HG03175 (cell line): Measurements from ENCODE around the gene CGAS.
"Not testable (repeated sequence)": the region's sequence is repeated elsewhere in the genome, so short reads cannot be mapped to it uniquely, and the experiment has no call there.

Source experiments
- ATAC-seq: cut with Tn5 transposase; IDR thresholded peaks from one replicate; pipeline ENCODE4 v1.9.1; 2021; ENCODE audit warnings: mild to moderate bottlenecking, moderate library complexity; ENCODE audit not compliant: unreplicated experiment

CGAS gene

GRCh38 chr6:73452107-73452461 is at the start of gene CGAS:
Gene CGAS (minus strand): TSS chr6:73452297. CDS start chr6:73452181, 116 bp downstream.
- peak; percentile 58 for ATAC-seq

DNA sequence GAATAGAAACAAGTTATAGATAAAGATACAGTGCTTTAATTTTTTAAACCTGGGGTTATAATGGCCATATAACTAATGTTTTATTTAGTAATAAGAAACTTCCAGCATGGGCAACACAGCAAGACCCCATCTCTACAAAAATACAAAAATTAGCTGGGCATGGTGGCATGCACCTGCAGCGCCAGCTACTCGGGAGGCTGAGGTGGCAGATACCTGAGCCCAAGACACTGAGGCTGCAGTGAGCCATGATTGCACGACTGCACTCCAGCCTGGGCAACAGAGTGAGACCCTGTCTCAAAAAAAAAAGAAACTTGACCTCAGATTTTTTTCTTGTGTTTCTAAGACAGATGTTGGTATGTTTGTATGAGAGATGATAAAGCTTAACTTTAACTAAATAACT is 45.8 kb upstream of the CGAS start:
- ATAC-seq: no peak

- no peak for ATAC-seq
These were observed 39.3 kb upstream of the CGAS start for GRCh38 chr6:73491377-73491776.

GRCh38 chr6:73487473-73487872 is 35.4 kb upstream of the CGAS start:
- ATAC-seq: no peak

DNA sequence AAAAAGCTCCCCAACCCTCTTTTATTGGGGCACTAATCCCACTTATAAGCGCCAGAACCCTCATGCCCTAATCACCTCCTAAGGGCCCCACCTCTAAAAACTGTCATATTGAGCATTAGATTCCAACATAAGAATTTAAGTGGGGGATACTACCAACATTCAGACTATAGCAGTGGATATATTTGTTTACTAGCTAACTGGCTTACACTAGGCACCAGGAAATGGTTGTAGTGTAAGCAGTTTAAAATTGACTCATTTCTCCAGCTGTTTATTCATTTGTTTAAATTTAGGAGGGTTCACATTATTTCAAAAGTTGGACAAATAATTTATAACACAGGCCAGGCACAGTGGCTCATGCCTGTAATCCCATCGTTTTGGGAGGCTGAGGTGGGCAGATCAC is 32.3 kb upstream of the CGAS start:
- ATAC-seq: no peak

DNA sequence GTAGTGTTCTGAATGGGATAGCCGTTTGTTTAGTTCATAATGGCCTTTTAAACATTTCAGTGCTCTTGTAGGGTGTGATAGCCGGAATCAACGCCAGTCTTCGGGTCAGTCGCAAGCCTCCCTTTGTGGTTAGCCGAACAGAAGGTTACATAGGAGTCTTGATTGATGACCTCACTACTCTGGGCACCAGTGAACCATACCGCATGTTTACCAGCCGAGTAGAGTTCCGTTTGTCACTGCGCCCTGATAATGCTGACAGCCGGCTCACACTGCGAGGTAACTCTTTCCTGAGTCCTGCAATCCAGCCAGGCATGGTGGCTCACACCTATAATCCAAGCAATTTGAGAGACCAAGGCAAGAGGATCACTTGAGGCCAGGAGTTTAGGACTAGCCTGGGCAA is 29.9 kb upstream of the CGAS start:
- ATAC-seq: no peak

DNA sequence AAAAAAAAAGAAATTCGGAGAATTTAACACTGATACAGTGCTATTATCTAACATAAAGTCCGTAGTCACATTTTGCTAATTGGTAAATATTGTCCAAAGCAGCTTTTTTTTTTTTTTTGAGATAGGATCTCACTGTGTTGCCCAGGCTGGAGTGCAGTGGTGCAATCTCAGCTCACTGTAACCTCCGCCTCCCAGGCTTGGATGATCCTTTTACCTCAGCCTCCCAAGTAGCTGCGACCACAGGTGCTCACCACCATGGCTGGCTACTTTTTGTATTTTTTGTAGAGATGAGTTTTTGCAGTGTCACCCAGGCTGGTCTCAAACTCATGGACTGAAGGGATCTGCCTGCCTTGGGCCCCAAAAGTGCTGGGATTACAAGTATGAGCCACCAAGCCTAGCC is 25.3 kb upstream of the CGAS start:
- no peak for ATAC-seq

DNA sequence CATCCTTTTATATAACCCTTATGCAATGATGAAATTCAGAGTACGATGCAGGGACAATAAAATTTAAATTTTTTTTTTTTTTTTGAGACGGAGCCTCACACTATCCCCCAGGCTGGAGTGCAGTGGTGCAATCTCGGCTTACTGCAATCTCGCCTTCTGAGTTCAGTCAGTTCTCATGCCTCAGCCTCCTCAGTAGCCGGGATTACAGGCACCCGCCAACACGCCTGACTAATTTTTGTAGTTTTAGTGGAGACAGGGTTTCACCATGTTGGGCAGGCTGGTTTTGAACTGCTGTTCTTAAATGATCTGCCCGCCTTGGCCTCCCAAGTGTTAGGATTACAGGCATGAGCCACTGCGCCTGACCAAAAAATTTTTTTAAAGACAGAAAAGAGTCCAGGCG is 24.6 kb upstream of the CGAS start:
- ATAC-seq: no peak

- ATAC-seq: peak; percentile 96
These were observed 19.7 kb upstream of the CGAS start for GRCh38 chr6:73471686-73472290.

DNA sequence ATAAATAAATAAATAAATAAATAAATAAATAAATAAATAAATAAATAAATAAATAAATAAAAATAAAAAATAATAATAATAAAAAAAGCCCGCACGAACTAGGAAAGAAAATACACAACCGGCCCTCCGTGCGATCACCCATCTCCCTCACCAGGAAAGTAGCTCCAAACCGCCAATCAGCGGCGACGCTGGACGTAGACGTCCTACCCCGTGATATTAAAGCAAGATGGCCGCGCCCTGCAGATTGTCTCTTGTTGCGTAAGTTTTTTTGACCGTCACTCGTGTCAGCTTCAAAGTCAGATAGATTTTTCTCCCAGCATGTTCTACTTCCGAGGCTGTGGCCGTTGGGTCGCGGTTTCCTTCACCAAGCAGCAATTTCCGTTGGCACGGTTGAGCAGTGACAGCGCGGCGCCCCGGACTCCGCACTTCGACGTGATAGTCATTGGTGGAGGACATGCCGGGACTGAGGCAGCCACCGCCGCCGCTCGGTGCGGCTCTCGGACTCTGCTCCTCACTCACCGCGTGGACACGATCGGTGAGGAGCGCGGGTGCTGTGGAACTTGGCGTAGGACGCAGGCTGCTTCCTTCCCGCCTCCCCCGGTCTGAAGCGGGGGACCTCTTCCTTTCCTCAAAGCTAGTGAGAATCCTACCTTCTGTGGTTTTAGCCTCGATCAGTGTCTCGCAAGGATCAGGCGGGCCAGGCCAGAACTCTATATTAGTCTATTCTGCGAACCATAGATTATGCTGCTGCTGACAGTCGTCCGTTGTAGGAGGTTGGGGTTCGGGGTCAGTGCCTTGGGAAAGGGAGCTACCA is 9.6 kb upstream of the CGAS start, which contains the start of gene MTO1:
Gene MTO1 (plus strand): TSS at position 201 of the 814 bp plus-strand sequence. CDS start 118 bp downstream, at position 319.
- ATAC-seq: peak; percentile 98

DNA sequence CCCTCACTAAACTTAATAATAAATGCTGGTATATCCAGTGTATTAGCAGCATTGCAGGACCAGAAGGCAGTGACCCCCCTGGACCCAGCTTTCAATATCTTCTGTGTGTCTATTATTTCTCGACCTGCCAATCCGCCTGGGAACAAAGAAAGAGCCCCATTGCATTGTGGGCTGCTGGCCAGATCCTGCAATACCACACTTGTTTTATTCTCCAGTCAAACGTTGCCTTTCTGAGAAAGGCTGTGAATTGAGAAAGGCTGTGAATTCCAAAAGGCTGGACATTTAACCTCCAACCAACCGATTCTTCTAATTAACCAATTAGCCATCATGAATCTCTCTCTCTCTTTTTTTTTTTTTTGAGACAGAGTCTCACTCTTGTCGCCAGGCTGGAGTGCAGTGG is 8.0 kb upstream of the CGAS start:
- no peak for ATAC-seq

DNA sequence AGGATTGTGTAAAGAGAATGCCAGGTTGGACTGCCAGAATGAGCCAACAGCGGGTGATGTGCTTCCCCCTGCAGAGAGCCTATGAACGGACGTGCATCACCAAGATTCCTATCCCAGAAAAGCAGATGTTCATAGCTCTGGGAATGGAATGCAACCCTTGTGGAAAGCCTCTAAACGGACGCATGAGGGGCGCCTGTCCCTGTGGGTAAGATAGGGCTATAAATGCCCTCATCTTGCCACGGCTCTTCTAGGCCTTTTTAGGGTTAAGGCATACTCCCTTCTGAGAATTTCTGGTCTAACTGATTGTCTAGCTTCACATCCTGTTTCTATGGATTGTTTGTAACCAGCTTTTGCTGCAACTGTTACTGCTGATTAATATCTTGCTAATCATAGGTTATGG is 7.4 kb upstream of the CGAS start:
- not testable (repeated sequence) for ATAC-seq

DNA sequence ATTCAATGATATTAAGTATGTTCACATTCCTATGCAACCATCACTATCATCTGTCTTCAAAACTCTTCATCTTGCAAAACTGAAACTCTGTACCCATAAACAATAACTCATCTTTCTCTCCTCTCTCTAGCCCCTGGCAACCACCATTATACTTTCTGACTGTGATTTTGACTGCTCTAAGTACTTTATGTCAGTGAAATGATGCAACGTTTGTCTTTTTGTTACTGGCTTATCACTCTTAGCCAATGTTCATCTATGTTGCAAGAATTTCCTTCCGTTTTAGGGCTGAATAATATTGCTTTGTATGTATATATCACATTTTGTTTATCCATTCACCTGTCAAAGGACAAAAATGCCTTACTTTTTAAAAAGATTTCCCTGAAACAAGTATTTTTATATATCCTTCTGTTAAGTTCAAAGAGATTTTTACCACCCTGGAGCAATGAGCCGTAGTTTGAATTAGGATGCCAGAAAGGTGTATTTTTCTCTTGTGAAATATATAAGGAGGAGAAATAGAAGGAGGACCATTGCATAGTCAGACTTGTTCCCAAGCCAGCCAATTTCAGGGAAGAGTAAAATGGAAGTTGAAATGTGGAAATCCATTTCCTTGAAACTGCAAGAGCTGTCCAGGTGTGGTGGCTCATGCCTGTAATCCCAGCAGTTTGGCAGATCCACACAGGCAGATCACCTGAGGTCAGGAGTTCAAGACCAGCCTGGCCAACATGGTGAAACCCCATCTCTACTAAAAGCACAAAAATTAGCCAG is 4.0 kb upstream of the CGAS start:
- no peak for ATAC-seq

DNA sequence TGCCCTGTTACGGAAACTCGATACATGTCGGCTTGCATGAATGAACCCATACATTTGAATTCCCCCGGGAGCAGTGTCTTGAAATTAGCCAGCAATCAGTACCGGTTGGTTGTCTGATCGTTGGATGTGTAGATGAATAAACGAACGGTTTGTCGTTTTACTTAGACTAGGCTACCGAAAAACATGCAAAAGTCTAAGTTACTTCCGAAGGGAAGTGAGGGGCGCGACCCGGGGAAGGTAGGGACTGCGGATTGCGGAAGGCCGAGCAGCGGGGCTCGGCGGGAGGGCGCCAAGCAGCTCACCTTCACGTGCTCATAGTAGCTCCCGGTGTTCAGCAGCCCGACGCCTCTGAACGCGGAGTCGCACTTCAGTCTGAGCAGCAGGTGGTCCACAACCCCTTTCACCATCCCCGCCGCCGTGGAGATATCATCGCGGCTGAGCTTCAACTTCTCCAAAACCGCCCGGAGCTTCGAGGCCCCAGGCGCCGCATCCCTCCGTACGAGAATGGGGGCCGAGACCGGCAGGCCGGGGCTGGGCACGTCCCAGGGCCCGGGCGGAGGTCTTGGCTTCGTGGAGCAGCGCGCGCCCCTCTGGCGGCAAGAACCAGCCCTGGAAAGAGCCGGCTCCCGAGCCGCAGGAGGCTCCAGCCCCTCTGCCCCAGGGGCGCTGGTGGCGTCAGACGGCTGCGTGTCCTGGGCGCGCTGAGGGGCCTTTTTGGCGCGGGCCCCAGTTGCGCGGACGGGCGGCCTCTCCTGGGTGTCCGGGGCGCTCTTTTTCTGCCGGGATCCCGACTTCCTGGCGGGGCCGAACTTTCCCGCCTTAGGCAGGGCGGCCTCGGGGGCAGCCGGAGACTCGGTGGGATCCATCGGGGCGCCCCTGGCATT is 632 bp downstream of the CGAS start:
- peak; percentile 61 for ATAC-seq

GRCh38 chr6:73443555-73443954 is 8.5 kb downstream of the CGAS start:
- ATAC-seq: no peak

DNA sequence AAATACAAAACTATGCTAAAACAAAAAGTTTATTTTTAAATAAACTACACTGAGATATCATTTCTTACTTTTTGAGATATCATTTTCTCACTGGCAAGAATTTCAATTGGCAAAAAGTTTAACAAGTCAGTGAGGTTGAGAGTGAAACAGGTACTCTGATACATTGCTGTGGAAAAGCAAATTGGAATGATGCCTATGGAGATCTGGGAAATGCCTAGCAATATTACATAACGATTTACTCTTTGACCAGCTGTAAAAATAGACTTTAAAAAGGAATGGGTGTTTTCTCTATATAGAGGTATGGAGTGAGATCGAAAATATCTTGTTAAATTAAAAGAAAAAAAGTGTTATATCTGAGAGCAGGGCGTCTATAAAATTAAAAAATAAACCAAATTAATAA is 16.9 kb downstream of the CGAS start:
- no peak for ATAC-seq

DNA sequence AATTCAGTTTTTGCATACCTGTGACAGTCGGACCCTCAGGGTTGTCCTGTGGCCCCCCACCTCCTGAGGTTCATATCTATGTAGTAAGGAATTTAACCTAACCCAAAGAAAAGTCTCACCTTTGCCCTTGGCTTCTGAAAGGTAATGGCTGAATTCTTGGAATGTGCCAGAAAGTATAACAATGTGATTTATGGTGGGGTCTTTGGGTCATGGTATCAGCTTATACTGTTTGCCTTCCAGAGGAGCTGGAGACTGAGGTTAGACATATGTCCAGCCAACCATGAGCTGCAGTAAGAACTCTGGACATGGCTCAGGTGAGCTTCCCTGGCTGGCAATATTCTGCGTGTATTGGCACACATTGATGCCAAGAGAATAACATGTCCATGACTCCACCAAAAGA is 30.6 kb downstream of the CGAS start:
- ATAC-seq: no peak

DNA sequence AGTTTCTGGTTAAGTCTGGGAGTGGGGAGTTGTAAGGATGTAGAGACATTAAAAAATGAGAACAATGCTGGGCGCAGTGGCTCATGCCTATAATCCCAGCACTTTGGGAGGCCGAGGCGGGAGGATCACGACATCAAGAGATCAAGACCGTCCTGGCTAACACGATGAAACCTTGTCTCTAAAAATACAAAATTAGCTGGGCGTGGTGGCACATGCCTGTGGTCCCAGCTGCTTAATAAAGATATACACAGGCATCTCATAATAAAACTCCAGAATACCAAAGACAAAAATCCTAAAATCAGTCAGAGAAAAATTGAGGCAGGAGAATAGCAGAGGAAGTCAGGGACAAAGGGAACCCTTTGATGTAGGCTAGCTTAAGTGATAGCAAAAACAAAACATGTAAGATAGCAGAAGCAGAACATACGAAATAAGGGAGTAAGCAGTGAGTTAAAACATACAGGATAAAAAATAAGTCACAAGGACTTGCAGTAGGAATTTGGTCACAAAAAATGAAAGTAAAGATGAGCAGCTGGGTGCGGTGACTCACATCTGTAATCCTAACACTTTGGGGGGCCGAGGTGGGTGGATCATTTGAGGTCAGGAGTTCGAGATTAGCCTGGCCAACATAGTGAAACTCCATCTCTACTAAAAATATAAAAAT is 33.9 kb downstream of the CGAS start:
- ATAC-seq: no peak

DNA sequence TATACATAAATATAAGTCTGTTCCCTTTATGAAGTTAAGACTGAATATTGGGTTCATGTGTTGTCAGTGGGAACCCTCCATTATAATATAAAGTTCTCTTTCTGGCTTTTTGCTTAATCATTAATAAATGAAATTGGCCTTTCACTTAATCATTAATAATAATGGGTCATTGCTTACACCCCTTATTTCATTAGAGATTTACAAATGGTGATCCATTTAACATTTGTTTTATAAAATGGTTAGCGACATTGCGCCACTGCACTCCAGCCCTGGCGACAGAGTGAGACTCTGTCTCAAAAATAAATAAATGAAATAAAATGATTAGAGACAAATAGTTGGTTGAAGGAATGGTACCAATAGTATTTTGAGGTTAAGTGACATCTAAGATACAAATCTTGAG is 39.0 kb downstream of the CGAS start:
- ATAC-seq: no peak

DNA sequence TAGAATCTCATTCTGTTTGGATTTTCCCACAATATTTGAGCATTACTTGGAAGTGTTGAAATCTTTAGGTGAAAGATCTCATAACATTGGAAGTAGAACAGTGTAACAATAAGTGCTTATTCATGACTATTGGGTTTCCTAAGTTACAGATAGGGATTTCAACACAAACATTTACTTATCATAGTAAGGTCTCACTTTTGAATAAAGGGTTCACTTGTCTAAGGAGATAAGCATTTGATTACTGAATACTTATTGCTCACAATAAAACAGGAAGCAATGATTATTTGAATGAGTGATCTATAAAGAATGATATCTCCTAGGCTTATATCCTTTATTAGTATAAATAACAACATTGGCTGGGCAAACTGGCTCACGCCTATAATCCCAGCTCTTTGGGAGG is 42.7 kb downstream of the CGAS start:
- ATAC-seq: no peak
